SKM-1 (cell line): ENCODE data around the gene ZCCHC24.

Experiments used
- DNase-seq: peaks from one replicate; lab custom pipeline; 2025; ENCODE audit not compliant: unreplicated experiment; lab: John Stamatoyannopoulos, UW

Gene ZCCHC24

GRCh38 chr10:79414714-79415113 lies 30.7 kb downstream of the ZCCHC24 start:
- no peak for DNase-seq

- DNase-seq, result peak; percentile 66
These were observed 32.2 kb downstream of the ZCCHC24 start for GRCh38 chr10:79413196-79413595.

DNA sequence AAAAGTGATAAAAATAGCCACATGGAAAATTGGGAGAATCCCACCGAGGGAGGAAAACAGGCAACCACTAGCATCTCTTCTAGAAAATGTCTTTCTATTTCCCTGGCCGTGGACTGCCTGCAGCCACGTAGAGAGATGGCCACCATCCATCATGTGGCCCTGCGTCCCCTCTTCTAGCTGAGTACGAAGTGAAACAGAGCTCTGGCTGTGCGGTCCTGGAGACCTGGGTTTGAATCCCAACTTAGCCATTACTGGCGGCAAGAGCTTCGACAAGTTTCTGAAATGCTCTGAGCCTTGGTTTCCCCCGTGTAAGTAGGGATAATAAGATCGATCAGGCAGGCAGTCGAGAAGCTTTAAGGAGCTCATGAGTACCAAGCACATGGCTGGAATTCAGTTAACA lies 32.9 kb downstream of the ZCCHC24 start:
- DNase-seq, result no peak

DNA sequence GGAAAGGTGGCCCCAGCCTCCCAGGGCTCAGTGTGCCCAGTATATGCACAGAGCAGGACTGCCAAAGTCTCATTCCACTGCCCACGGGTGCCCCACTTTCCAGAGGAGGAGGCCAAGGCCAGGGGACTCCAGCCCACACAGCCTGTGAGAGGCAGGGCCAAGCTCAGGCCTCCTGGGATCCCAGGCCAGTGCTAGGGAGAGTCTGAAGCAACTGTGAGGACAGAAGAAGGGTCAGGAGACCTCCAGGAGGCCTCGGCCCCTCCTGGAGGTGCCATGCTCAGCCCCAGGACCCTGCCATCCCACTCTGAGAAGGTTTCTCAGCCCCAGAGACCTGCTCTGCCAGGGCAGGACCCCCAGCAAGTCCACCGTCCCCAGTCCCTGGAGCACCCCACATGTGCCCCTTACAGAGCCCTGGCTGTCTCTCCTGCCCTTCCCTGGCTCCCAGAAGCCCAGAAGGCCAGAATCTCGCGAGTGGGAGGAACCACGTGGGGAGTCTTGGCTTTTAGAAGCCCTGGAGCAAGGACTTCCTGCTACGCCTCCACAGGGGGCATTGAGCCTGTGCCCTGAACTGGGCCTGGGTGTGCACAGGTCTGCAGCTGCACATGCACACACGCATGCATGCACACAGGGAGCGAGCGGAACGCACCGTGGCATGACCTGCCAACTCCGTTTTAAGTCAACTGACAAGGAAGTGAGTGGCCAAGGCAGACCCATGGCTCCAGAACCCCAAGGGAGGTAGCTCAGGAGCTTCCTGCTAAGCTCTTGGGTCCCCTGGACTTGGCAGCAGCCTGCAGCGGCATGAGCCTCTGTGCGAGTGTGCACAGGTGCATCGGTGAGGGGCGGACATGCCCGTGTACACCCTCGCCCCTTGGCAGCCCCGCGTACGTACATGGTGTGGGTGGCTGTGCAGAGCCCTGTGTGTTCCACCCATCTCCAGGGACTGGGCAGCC lies 33.6 kb downstream of the ZCCHC24 start:
- DNase-seq, result no peak

GRCh38 chr10:79410315-79411094 lies 34.9 kb downstream of the ZCCHC24 start:
- DNase-seq, result no peak

- no peak for DNase-seq
These were observed 35.7 kb downstream of the ZCCHC24 start for GRCh38 chr10:79409726-79410085.

DNA sequence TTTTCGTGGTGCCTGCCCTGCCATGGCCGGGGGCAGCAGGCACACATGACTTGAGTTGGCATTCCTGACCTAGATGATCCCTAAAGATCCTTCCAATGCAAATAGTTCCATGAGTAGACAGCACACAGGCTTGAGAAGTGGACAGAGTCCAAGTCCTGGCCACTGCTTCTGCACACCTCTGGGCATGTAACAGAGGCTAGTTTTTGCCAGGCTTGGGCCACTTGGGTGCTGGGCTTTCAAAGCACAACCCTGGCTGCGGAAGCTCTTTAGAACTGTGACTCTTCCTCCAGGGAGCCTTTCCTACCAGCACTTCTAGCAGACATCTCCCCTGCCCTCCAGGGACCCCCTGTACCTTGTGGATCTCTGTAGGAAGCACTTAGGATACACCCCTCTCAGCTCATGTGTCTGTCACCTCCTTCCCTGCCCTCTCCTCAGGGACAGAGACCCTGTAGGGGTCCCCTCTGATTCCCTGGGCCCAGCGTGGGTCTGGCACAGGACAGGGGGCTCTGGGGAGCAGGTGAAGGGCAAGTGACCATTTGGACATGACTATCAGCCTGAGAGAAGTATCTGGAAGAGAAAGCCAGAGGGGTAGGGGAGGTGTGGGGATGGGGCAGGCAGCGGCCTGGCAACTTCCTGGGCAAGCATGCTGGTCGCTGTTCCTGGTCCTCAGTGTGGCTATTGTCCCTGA lies 36.2 kb downstream of the ZCCHC24 start:
- no peak for DNase-seq

DNA sequence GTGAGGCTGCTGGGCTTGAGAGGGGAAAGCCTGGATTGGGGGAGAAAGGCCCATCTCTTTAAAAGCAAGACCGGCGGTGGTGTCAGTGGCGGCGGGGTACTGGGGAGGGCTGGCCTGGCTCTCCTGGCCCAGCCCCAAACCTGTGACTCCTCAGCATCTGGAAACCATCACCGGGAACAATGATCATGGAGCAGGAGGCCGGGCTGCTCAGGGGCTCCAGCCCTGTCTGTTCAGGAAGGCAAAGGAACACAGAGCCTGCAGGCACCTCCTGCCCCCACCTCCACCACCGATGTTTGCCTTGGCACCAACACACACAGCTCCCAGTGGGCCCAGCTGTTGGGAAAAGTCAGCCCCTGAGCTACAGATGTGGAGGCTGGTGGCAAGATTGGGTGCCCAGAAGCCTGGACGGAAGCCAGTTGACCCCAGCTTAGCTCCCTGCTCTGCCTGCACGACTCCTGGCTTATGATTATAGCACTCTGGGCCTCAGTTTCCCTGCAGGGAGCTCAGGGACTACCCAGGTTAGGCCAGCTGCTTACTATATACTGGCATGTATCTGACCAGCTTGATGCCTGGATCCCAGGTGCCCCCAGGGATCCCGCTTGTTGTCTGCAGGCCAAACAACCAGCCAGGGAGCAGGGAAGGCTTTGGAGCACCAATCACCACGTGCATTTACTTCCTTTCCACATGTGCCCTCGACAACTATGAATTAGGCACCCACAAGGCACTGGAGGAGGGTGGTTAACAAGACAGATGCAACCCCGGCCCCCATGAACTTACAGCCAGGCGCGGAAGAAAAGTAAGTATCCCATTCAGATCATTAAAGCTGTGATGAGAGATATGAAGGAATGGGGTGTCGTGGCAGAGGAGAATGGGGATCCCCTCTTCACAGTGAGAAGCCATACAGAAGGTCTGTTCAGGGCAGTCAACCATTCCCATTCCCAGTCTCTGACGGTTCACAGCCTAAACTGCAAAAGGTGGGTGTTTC lies 37.3 kb downstream of the ZCCHC24 start:
- no peak for DNase-seq

DNA sequence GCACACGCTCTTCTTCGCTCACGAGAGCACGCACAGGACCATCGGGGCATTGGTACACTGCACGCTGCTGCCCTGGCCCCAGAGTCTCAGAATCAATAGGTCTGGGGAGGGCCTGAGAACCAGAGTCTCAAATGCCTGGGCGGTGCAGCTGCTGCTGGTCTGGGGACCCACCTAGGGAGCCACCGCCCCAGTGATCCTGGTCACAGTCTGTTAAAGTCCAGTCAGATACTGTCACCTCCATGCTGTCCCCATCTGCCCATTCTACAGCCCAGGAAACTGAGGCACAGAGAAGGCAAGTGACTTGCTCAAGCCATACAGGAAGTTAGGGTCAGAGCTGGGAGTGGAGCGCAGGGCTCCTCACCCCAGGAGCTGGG lies 38.0 kb downstream of the ZCCHC24 start:
- no peak for DNase-seq

DNA sequence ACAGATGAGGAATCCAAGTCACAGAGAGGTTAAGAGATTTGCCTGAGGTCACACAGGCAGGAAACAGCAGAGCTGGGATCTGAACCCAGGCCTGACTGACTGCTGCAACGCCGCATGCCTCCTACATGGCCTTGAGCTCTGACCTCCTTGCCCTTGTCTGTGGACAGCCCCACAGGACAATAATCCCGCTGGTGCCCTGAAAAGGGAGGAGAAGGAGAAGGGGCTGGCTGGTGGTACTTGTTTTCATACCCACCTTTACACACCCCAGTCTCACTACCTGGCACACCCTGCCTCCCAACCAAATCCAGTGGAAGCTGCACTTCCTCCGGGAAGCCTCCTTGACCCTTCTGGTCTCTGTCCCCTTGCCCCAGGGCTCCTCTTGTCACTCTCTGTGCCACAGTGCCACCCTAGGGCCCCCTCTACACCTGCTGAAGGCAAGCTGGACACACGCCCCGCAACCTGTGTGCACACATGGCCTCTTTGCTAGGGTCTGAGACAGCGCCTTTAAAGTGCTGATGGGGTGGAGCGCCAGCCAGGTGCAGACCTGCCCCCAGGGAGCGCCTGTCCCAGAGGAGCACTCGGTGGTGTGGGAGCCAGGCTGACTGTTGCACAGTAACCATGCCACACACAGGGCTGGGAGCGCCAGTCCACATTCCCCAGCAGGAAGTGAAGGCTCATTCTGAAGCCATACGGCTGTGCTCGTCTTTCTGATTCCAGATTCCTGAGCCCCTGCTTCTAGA lies 38.6 kb downstream of the ZCCHC24 start:
- no peak for DNase-seq

DNA sequence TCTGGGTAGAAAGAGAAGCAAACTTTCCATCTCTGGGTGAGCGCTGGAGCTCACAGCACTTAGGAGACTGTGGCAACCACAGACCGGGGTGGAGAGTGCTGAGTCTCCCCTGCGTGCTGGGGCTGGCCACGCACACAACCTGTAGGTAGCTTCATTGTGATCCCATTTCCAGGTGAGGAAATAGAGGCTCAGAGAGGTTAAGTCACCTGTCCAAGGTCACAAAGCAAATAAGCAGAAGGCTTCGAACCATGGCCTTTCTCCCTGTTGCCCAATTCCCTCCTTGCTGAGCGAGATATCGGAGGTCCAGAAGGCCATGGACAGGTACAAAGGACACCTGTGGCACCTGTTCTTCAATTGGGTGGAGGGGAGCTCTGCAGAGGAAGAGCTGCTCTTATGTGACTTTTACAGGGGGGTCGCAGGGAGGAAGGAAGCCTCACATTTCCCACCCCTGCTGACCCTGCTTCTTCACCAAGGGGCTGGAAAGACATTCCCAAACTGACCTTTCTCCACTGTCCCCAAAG lies 39.4 kb downstream of the ZCCHC24 start:
- no peak for DNase-seq

DNA sequence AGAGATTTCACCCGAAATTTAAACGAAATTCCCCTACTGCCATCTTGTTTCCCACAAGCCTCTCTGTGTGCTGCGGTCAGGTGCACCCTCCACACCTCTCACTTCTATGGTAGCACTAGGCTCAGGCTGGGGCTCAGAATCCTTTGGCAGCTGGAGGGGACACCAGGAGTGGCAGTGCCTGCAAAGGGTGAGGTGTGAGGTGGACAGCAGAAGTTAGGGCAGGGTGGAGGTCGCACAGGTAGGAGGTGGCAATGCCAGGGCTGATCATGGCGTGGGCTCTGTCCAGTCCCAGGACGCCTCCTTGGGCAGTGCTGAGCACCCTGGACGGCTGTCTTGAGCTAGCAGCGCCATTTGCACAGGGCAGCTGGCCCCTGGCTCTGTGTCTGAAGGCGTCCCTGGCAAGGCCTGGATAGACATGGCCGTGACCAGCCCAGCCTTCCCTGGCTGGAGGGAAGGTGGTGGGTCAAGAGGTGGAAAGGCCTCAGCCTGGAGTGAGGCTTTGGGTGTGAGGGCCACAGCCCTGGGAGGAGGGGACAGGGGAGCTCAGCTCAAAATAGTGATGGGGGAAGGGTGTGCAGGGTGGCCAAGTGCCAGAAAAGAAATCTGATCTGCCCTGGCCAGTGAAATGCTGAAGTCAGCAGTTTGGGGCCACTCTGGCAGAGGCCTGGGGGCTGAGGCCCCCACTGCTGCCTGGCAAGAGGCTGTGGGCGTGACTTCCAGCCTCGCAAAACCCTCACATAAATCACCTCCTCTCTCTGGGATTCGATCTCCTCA lies 40.0 kb downstream of the ZCCHC24 start:
- no peak for DNase-seq

- DNase-seq, result no peak
These were observed 40.7 kb downstream of the ZCCHC24 start for GRCh38 chr10:79404690-79405131.

DNA sequence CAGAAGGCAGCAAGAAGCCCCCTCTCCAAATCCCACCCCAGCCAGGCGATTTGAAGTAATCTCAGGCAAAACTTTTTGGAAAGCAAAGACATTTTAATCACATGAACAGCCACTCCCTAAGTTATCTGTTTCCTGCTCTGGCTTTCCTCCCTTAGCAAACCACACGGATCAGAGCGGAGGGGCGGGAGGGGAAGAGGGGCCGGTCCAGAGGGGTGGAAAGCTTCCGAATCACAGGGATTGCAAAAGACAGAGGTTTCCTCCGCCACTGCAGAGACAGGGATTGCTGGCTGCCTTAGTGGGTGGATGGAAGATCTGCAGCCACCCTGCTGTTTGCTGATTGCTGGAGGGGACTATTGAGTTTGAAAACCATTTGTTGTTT lies 41.2 kb downstream of the ZCCHC24 start:
- DNase-seq, result peak; percentile 26

- no peak for DNase-seq
These were observed 41.8 kb downstream of the ZCCHC24 start for GRCh38 chr10:79403441-79404230.

DNA sequence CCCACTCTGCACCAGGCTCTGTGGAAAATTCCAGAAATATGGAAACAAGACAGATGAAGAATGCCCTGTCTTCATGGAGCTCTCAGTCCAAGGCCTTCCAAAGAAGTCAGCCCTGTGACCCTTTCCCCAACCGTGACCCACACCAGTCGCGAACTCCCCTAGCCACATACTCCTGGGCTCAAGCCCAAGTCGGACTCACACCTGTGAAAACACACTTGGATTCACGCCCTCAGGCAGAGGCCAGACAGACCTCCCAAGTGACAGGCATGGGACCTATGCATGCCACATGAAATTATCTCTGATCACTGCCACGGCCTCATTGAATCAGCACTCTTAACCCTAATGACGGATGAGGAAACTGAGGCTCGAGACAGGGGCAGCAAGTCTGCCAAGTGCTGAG lies 42.5 kb downstream of the ZCCHC24 start:
- DNase-seq, result no peak

DNA sequence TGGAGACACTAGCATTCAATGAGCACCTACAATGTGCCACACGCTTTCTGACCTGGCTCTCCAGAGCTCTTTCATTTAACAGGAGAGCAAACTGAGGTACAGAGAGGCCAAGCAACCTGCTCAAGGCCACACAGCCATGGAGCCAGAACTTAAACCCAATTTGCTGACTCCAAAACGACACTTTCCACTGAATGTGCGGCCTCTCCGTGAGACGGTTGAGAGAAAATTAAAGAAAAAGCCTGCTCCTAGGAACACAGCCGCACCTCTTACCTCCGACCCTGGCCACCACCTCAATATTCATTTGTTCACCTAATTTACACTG lies 42.8 kb downstream of the ZCCHC24 start:
- DNase-seq, result no peak
